ENCODE results near the gene GRIK4.

- no peak for TF ChIP-seq POLR2AphosphoS5 (IDR thresholded peaks at IDR 0.05; ENCODE audit: insufficient read depth, low read depth, low read length)
- no peak for TF ChIP-seq POLR2A (IDR thresholded peaks at IDR 0.05; ENCODE audit: low read depth, low read length)
- TF ChIP-seq CTCF (IDR thresholded peaks at IDR 0.05; ENCODE audit: extremely low read depth in 1 of 2, insufficient read depth in 1 of 2, low read depth in 1 of 2, low read length in 2 of 2), result no peak
- no peak for TF ChIP-seq MAX (IDR thresholded peaks at IDR 0.05; ENCODE audit: insufficient read depth, insufficient read length)
- TF ChIP-seq MYC (IDR thresholded peaks at IDR 0.05; ENCODE audit: low read depth, low read length), result no peak
- no peak for TF ChIP-seq EZH2 (IDR thresholded peaks at IDR 0.05; ENCODE audit: borderline replicate concordance, low read depth, low read length, severe bottlenecking)
Observed at GRCh38 chr11:120629407-120630080, 118.0 kb downstream of the GRIK4 start.
